HT1080 (cell line): Measurements from ENCODE around the gene CLDN4. TPM values are rescaled to one million over a fixed set of nuclear protein-coding genes. Genes with fewer than 3 reads are reported as not detected.
"Not testable (repeated sequence)": the region's sequence is repeated elsewhere in the genome, so short reads cannot be mapped to it uniquely, and the experiment has no call there.

Experiments used
- DNase-seq: peaks from one replicate; pipeline ENCODE4 v3.0.0-alpha.2; 2015; ENCODE audit warnings: low read depth
- total RNA-seq: library from RNA; depleted of rRNA; stranded (reverse); fragments of >200 nt; shearing (Covaris generic); gene quantifications from 2 replicates; pipeline ENCODE4 v1.2.3, GENCODE V29; 2014

The CLDN4 gene
- total RNA-seq, 1 experiment from 2014 or later = 1.2 TPM

- peak; percentile 92 for DNase-seq
Observed at GRCh38 chr7:73842067-73842976, 11.5 kb downstream of the CLDN4 start, which contains the start of gene METTL27. Gene METTL27 (minus strand): TSS chr7:73842516. CDS start chr7:73842140, 376 bp downstream.

GRCh38 chr7:73844131-73844547, 13.3 kb downstream of the CLDN4 start:
- DNase-seq = no peak

DNA sequence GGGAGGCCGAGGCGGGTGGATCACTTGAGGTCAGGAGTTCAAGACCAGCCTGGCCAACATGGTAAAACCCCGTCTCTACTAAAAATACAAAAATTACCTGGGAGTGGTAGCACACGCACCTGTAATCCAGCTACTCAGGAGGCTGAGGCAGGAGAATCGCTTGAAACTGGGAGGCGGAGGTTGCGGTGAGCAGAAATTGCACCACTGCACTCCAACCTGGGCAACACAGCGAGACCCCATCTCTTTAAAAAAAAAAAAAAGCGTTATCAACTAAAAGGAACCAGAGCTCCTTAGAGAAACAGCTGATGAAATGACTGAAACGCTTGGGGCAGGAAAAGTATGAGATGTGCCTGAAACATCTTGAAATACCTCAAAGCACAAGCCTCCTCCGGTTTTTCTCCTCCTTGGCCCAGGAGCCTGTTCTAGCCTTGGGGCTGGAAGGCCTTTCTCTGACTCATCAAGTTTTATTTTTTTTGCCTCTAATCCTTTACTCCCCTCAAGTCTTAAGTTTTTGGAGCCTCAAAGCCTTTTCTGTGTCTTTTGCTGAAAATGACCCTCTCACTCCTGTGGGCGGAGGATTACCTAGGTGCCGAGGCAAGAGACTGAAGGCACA, 14.2 kb downstream of the CLDN4 start:
- DNase-seq = peak; percentile 46

DNA sequence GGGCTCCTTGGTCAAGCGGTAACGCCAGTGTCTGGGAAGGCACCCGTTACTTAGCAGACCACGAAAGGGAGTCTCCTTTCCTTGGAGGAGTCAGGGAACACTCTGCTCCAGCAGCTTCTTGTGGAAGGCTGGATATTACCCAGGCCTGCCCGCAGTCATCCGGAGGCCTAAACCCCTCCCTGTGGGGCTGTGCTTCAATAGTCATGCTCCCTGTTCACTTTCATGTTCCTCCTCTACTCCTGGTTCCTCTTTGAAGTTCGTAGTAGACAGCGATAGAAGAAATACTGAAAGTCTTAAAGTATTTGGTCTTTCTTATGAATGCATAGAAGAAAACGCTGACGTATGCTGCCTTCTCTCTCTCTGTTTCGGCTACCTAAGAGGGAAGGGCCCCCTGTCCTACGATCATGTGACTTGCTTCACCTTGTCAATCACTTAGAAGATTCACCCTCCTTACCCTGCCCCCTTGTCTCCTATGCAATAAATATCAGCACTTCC, 15.0 kb downstream of the CLDN4 start:
- DNase-seq = not testable (repeated sequence)

DNA sequence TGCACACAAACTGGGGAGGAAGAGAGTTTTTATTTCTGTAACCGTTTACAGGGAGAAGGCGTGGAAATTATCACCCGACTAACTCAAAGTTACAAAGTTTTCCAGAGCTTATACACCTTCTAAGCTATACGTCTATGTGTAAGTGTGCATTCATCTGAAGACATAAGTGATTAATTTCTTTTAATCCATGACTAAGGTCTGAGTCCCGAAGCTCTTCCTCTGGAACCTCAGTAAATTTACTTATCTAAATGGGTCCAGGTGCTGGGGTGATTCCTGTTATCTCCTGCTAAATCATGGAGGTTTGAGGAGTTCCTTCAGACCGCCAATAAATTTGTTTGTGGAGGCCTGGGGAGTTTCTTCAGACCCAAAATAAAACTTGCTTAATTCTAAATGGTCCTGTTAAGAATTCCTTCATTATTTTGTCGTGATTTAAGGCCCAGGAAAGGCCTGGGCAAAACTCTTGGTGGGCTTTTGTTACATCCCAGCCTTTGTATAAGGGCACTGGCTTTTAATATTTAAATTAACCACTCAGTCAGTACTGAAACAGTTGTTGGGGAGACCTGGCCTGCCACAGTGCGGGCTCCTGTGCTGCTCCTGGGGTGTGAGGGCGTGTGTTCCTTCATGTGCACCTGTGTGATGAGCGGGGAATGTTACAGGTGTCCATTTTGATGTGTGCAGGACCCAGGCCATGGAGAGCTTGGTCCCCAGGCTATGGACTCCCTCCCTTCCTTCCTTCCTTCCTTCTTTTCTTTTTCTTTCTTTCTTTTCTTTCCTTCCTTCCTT, 17.3 kb downstream of the CLDN4 start:
- no peak for DNase-seq

DNA sequence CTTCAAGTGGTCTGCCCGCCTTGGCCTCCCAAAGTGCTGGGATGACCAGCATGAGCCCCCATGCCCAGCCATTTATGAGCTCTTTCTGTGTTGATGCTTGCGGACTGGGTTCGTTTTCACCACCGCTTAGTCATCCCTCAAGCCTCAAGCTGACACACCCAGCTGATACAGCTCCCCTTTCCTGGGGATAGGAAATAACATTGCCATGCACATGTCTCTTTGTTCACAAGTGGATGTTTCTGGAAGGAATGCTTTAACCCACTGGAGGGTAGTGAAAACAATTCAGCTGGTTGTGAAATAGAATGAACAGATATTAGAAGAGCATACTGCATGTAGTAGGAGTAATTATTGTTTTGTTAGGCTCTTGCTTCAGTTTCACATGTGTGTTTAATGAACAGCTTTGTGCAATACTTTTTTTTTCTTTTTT, 20.0 kb downstream of the CLDN4 start:
- DNase-seq = peak; percentile 95

GRCh38 chr7:73851410-73852338, 20.9 kb downstream of the CLDN4 start:
- DNase-seq = peak; percentile 100

- DNase-seq = no peak
Observed at GRCh38 chr7:73852500-73852899, 21.7 kb downstream of the CLDN4 start.

DNA sequence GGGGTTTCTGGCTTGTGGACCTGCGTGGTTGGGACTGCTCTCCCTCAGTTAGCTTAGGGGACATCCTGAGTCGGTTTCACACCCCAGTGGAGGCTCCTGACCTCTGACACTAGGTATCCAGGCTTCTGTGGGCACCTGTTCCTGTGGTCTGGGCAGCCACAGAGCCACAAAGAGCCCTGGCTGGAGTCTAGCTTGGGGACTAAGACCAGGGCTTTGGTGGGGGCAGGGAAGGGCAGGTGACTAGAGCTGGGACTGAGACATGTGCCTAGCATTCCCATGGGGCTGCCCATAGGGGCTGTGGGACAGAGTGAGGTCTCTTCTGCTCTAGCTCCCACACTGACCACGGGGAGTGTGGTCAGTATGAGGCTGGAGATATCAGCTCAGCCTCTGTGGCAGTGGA, 26.1 kb downstream of the CLDN4 start:
- no peak for DNase-seq

DNA sequence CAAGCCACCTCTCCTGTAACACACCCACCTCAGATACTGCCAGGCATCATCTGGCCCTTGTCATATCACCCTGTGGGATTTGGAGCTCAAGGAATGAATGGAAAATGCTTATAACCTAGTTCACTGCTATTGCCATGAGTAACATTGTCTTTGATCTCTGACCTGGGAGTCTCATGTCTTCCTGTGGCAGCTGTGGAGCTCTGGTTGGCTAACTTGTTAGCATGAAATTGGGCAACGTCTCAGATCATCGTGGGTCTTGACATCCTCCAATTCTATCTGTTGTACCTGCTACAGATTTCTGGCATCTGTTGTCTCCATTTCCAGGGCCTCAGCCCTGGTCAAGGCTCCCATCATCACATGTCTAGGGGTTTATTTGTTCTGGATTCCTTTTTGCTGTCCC, 28.0 kb downstream of the CLDN4 start:
- no peak for DNase-seq

DNA sequence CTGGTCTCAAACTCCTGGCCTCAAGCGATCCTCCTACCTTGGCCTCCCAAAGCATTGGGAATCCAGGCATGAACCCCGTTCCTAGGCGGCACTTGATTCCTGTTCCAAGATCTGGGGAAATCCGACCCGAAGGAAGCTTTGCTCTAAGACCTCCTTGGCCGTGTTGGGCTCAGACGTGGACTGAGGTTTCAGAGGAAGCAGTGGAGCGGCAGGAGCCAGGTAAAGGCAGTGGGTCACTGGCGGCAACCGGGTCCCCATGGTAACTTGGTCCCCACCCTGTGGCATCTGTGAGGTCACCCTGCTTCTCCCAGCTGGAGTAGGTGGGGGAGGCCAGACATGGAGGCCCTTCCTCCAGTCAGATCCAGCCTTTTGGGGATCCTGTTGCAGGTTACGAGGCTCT, 30.1 kb downstream of the CLDN4 start, which contains the start of gene TMEM270:
TSS of gene TMEM270 (plus strand) at position 301 of the 400 bp plus-strand sequence. CDS start at position 337, 36 bp downstream.
- DNase-seq = no peak

- no peak for DNase-seq
Observed at GRCh38 chr7:73861305-73861704, 30.5 kb downstream of the CLDN4 start.

DNA sequence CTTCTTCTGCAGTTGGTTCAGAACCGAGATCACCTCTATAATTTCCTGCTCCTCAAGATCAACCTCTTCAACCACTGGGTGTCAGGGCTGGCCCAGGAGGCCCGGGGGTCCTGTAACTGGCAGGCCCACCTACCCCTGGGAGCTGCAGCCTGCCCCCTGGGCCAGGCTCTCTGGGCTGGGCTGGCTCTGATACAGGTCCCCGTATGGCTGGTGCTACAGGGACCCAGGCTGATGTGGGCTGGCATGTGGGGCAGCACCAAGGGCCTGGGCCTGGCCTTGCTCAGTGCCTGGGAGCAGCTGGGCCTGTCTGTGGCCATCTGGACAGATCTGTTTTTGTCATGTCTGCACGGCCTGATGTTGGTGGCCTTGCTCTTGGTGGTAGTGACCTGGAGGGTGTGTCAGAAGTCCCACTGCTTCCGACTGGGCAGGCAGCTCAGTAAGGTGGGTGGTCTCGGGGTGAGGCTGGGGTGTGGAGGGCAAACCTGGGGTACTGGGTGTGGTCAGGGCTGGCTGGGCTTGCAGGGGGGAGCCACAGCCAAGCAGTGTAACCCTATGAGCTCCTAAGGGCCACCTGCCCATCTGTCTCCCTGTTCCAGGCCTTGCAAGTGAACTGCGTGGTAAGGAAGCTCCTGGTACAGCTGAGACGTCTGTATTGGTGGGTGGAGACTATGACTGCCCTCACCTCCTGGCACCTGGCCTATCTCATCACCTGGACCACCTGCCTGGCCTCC, 34.4 kb downstream of the CLDN4 start:
- no peak for DNase-seq

DNA sequence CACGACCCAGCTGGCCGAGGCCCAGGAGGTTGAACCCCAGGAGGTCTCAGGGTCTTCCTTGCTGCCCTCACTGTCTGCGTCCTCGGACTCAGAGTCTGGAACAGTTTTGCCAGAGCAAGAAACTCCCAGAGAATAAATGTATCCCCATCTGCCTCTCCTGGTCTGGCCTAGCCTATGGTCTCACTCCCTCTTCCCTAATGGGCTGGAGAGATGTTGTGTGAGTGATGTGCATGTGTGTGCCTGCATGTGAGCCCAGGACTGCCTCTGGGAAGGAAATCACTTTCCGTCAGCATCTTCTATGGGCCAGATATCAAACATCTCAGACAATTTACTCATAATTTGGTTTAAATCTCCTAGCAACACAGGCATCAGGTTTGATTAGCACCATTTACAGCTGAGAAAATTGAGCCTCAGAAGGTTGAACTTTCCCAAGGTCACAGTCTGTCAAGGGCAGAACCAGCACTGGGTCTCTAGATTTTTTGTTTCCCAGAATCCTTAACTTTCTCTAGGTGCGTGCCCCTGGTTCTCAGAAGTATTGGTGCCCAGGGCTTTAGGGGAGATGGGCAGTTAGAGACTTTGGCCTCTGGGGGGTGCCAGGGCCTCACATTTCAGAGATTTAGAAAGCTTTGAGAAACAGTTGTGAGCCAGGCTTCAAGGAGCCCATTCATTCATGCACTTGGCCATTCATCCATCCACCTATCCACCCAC, 35.1 kb downstream of the CLDN4 start:
- peak; percentile 44 for DNase-seq

DNA sequence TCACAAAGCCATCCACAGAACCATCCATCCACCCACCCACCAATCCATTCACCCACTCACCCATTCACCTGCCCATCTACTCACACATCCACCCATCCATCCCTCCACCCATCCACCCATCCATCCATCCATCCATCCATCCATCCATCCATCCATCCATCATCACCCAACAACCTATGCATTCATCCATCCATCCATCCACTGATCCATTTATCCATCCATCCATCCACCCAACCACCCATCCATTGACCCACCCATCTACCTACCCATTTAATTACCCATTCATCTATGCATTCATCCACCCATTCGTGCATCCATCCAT, 35.6 kb downstream of the CLDN4 start:
- no peak for DNase-seq

GRCh38 chr7:73869011-73869798, 38.4 kb downstream of the CLDN4 start:
- no peak for DNase-seq

DNA sequence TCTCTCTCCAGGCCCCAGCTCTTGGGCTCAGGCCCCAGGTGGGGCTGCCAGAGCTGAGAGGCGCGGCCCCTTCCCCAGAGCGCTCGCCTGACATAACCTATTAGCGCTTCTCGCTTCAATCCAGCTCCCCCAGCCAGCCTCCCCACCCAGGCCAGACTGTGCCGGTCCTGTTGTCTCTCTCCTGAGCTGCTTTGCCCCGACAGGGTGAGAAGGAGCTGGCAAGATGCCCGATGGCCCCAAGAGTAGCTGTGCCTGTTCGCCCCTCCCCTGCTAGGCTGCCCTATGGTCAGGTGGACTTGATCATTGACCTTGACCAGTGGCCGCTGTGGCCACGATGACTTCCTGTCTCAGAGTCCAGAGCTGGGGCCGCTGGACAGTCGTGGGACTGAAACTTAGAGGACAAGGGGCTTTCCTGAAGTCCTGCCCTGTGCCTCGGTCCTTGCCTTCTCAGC, 39.3 kb downstream of the CLDN4 start:
- no peak for DNase-seq
